ENCODE data around the gene GPR65.

DNA sequence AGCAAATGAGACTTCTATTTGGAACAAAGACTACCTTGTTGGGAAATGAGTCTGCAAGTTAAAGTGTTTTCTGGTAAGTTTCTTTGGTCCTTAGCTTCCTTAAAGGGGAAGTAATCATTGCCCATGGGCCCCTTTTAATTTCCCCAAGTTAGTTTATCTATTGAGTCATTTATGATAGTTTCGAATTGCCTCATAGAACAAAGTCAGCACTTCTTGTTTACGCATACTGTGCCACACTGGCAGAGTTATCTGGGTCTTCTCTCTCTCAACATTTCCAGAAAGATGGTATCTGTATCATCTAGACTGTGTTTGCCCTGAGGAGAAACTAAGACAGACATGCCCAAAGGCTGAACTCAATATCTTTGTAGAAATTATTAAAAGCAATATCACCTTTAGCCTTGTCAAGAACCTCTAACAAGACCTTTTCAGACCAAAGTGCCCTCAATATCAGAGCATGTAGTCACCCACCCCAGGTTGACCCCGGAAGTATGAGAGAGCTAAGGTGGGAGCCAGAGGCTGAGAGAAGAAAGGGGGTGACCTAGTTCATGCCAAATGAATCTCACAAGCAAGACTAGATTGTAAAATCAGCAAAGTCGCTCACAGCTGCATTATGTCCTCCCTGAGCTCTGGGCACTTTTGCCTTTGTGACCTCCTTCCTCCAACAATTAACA, 40.0 kb downstream of the GPR65 start:
- TF ChIP-seq ZNF350 (tag by site-specific recombination; IDR thresholded peaks at IDR 0.05) (no peak), ZFP37 (tag by site-specific recombination; IDR thresholded peaks at IDR 0.05) (no peak), ZBTB20 (tag by site-specific recombination; IDR thresholded peaks at IDR 0.05) (no peak), HOXA7 (CRISPR knock-in tag; IDR thresholded peaks at IDR 0.05; ENCODE audit: borderline replicate concordance) (no peak), KLF16 (tag by site-specific recombination; IDR thresholded peaks at IDR 0.05) (no peak), ZNF248 (tag by site-specific recombination; IDR thresholded peaks at IDR 0.05) (no peak)
- TF ChIP-seq, protein P1, sequence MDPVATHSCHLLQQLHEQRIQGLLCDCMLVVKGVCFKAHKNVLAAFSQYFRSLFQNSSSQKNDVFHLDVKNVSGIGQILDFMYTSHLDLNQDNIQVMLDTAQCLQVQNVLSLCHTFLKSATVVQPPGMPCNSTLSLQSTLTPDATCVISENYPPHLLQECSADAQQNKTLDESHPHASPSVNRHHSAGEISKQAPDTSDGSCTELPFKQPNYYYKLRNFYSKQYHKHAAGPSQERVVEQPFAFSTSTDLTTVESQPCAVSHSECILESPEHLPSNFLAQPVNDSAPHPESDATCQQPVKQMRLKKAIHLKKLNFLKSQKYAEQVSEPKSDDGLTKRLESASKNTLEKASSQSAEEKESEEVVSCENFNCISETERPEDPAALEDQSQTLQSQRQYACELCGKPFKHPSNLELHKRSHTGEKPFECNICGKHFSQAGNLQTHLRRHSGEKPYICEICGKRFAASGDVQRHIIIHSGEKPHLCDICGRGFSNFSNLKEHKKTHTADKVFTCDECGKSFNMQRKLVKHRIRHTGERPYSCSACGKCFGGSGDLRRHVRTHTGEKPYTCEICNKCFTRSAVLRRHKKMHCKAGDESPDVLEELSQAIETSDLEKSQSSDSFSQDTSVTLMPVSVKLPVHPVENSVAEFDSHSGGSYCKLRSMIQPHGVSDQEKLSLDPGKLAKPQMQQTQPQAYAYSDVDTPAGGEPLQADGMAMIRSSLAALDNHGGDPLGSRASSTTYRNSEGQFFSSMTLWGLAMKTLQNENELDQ (tag by site-specific recombination; IDR thresholded peaks at IDR 0.05; ENCODE audit: low read depth), result no peak
- TF ChIP-seq, protein P2, sequence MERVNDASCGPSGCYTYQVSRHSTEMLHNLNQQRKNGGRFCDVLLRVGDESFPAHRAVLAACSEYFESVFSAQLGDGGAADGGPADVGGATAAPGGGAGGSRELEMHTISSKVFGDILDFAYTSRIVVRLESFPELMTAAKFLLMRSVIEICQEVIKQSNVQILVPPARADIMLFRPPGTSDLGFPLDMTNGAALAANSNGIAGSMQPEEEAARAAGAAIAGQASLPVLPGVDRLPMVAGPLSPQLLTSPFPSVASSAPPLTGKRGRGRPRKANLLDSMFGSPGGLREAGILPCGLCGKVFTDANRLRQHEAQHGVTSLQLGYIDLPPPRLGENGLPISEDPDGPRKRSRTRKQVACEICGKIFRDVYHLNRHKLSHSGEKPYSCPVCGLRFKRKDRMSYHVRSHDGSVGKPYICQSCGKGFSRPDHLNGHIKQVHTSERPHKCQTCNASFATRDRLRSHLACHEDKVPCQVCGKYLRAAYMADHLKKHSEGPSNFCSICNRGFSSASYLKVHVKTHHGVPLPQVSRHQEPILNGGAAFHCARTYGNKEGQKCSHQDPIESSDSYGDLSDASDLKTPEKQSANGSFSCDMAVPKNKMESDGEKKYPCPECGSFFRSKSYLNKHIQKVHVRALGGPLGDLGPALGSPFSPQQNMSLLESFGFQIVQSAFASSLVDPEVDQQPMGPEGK (tag by site-specific recombination; IDR thresholded peaks at IDR 0.05), result no peak
- TF ChIP-seq, protein P3, sequence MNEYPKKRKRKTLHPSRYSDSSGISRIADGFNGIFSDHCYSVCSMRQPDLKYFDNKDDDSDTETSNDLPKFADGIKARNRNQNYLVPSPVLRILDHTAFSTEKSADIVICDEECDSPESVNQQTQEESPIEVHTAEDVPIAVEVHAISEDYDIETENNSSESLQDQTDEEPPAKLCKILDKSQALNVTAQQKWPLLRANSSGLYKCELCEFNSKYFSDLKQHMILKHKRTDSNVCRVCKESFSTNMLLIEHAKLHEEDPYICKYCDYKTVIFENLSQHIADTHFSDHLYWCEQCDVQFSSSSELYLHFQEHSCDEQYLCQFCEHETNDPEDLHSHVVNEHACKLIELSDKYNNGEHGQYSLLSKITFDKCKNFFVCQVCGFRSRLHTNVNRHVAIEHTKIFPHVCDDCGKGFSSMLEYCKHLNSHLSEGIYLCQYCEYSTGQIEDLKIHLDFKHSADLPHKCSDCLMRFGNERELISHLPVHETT (tag by site-specific recombination; IDR thresholded peaks at IDR 0.05), result no peak
